ENCODE results near the gene TPCN1.

DNA sequence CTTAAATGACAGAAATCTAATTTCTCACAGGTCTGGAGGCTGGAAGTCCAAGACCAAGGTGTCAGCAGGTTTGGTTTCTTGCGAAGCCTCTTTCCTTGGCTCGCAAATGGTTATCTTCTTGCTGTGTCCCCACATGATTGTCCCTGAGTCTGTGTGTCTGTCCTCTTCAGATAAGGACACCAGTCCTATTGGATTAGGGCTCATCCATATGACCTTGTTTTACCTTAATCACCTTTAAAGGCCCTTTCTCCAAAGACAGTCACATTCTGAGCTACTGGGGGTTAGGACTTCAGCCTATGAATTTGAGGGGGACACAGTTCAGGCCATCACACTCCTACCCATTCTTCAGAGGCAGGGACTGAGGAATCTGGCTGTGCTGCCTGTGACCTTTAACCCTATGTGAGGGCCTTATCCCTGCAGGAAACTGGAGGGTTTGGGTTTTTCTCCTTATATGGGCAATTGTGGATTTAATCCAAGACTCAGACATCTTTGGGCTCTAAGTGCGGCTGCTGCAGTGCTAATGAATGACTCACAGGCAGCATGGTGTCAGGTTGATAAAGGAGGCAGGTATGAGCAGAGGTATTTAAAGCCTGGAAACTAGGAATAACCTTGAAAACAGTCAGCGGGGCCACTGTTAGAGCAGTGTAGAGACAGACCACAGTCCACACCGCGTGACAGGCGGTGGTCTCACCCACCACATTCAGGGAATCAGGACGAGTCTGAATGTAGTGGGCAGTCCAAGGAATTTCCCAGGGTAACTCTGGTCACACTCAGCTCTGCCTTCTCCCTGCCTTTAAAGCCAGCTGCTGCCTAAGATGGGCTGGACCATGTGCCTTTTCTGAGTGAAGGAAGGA lies 10.2 kb downstream of the TPCN1 start:
- TF ChIP-seq, protein P1, sequence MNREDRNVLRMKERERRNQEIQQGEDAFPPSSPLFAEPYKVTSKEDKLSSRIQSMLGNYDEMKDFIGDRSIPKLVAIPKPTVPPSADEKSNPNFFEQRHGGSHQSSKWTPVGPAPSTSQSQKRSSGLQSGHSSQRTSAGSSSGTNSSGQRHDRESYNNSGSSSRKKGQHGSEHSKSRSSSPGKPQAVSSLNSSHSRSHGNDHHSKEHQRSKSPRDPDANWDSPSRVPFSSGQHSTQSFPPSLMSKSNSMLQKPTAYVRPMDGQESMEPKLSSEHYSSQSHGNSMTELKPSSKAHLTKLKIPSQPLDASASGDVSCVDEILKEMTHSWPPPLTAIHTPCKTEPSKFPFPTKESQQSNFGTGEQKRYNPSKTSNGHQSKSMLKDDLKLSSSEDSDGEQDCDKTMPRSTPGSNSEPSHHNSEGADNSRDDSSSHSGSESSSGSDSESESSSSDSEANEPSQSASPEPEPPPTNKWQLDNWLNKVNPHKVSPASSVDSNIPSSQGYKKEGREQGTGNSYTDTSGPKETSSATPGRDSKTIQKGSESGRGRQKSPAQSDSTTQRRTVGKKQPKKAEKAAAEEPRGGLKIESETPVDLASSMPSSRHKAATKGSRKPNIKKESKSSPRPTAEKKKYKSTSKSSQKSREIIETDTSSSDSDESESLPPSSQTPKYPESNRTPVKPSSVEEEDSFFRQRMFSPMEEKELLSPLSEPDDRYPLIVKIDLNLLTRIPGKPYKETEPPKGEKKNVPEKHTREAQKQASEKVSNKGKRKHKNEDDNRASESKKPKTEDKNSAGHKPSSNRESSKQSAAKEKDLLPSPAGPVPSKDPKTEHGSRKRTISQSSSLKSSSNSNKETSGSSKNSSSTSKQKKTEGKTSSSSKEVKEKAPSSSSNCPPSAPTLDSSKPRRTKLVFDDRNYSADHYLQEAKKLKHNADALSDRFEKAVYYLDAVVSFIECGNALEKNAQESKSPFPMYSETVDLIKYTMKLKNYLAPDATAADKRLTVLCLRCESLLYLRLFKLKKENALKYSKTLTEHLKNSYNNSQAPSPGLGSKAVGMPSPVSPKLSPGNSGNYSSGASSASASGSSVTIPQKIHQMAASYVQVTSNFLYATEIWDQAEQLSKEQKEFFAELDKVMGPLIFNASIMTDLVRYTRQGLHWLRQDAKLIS (CRISPR knock-in tag; IDR thresholded peaks at IDR 0.05; ENCODE audit: borderline replicate concordance) = no peak
- TF ChIP-seq SP1 (CRISPR knock-in tag; conservative IDR thresholded peaks at IDR 0.05) (no peak), CTCF (IDR thresholded peaks at IDR 0.05) (no peak), RELA (CRISPR knock-in tag; IDR thresholded peaks at IDR 0.05; ENCODE audit: borderline replicate concordance) (no peak), ZNF232 (CRISPR knock-in tag; IDR thresholded peaks at IDR 0.05) (no peak), TCF7 (CRISPR knock-in tag; IDR thresholded peaks at IDR 0.05; ENCODE audit: low read depth) (no peak), KAT7 (CRISPR knock-in tag; IDR thresholded peaks at IDR 0.05; ENCODE audit: borderline replicate concordance) (no peak), NFYB (CRISPR knock-in tag; conservative IDR thresholded peaks at IDR 0.05; ENCODE audit: low read depth) (no peak), ZNF512 (CRISPR knock-in tag; IDR thresholded peaks at IDR 0.05; ENCODE audit: borderline replicate concordance) (no peak), CBFB (CRISPR knock-in tag; IDR thresholded peaks at IDR 0.05; ENCODE audit: low read depth) (no peak)
